Measurements from ENCODE around the gene DDX1. TPM values are rescaled to one million over a fixed set of nuclear protein-coding genes. Genes with fewer than 3 reads are reported as not detected.

DDX1 gene
- total and polyA plus RNA-seq, 2 experiments from 2014 or later = 72.6 to 101 TPM

DNA sequence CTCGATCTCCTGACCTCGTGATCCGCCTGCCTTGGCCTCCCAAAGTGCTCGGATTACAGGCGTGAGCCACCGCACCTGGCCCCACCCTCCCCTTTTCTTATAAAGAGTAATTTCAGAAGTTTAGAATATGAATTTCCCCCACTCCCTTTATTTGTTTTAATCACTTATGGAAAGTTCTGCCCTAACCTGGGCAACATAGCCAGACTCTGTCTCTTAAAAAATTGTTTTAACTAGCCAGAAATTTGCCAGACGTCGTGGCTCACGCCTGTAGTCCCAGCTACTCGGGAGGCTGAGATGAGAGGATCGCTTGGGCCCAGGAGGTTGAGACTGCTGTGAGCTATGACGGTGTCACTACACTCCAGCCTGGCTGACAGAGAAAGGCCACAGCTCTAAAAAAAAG lies 22.8 kb upstream of the DDX1 start:
- Histone ChIP-seq H3K79me2 (ENCODE audit: insufficient read depth) (no peaks in the 10 kb centered on the region), H3K36me3 (ENCODE audit: low read depth) (no peaks in the 10 kb centered on the region), H3K9me2 (ENCODE audit: insufficient read depth) (no peaks in the 10 kb centered on the region), H3K9me3 (ENCODE audit: low read depth) (no peaks in the 10 kb centered on the region), H4K20me1 (ENCODE audit: insufficient read depth) (no peaks in the 10 kb centered on the region), H3K4me1 (ENCODE audit: insufficient read depth) (no peaks in the 10 kb centered on the region), H3K9ac (no peak overlapping the region), H3K4me3 (no peak overlapping the region), H2AFZ (no peak overlapping the region), H3K27me3 (replicated peaks; ENCODE audit: insufficient read depth) (no peaks in the 10 kb centered on the region), H3K27ac (no peak overlapping the region), H3F3A (ENCODE audit: insufficient read depth) (no peaks in the 10 kb centered on the region), H3K4me2 (ENCODE audit: unreplicated experiment) (no peak overlapping the region)
- DNase-seq = no peak
- TF ChIP-seq EZH2phosphoT487 (IDR thresholded peaks at IDR 0.05; ENCODE audit: insufficient read depth, low read depth) (no peak), EZH2 (IDR thresholded peaks at IDR 0.05; ENCODE audit: insufficient read depth, poor library complexity, severe bottlenecking) (no peak)
- WGBS, 2 experiments (ENCODE audit: low coverage in 1 of 2, low lambda C conversion rate in 2 of 2, missing lambda C conversion rate in 2 of 2) = 84 to 85% methylated on average over 12 of the region's 12 CpGs
- in situ Hi-C loops (cut with MboI) = no loop called here

DNA sequence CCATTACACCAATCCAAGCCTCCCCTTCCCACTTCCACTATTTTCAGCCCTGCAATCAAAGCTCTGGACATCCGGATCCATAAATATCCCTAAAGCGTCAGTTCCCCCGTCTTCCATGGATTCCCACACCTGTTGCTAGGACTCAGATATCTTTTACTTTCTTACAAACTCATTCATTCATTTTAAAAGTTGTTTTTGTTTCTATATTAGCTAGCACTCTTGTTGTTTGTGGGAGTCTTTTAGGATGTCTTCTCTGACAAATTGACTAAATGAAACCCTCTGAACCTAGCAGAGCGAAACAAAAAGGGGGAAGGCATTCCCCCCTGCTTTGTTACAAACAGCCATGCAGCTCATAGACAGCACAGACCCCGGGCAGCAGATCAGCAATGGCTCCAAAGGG lies 21.6 kb upstream of the DDX1 start:
- no peaks in the 10 kb centered on the region for H3K79me2 ChIP-seq (ENCODE audit: insufficient read depth)
- H4K20me1 ChIP-seq (ENCODE audit: insufficient read depth) = no peaks in the 10 kb centered on the region
- no peaks in the 10 kb centered on the region for H3K9me2 ChIP-seq (ENCODE audit: insufficient read depth)
- no peaks in the 10 kb centered on the region for H3F3A ChIP-seq (ENCODE audit: insufficient read depth)
- TF ChIP-seq EZH2 (IDR thresholded peaks at IDR 0.05; ENCODE audit: insufficient read depth, poor library complexity, severe bottlenecking) = no peak
- no peak overlapping the region for H3K9ac ChIP-seq
- H3K4me1 ChIP-seq (ENCODE audit: insufficient read depth) = no peaks in the 10 kb centered on the region
- H2AFZ ChIP-seq = peak overlapping the region; percentile 41; the same call in 1 of the 2 replicates
- 36 to 37% methylated on average over 5 of the region's 5 CpGs for WGBS, 2 experiments (ENCODE audit: low coverage in 1 of 2, low lambda C conversion rate in 2 of 2, missing lambda C conversion rate in 2 of 2)
- H3K4me2 ChIP-seq (ENCODE audit: unreplicated experiment) = no peak overlapping the region
- no peak overlapping the region for H3K27ac ChIP-seq
- no peaks in the 10 kb centered on the region for H3K36me3 ChIP-seq (ENCODE audit: low read depth)
- no peak overlapping the region for H3K4me3 ChIP-seq
- H3K9me3 ChIP-seq (ENCODE audit: low read depth) = no peaks in the 10 kb centered on the region
- in situ Hi-C loops (cut with MboI) = no loop called here
- H3K27me3 ChIP-seq (replicated peaks; ENCODE audit: insufficient read depth) = no peaks in the 10 kb centered on the region
- no peak for DNase-seq

DNA sequence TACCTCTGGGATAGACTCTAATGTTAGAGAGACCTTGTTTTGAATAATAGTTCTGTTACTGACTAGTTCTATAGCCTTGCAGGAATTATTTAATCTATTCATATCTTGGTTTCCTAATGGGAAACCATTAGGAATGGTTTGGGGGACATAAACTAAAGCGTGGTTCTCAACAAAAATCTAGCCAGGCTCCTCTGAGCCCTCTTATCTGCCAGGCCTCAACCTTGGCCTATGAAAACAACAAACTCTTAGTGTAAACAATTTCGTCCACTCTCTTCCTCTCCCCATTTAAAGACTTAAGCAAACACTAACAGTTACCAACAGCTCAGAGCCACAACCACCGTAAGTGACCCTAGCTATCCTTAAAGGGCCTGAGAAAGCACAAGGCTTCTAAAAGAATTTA lies 19.9 kb upstream of the DDX1 start:
- H3K4me2 ChIP-seq (ENCODE audit: unreplicated experiment) = no peak overlapping the region
- H3K9me2 ChIP-seq (ENCODE audit: insufficient read depth) = no peaks in the 10 kb centered on the region
- no peak overlapping the region for H3K9ac ChIP-seq
- H3K9me3 ChIP-seq (ENCODE audit: low read depth) = no peaks in the 10 kb centered on the region
- no peaks in the 10 kb centered on the region for H3K36me3 ChIP-seq (ENCODE audit: low read depth)
- no peaks in the 10 kb centered on the region for H3K79me2 ChIP-seq (ENCODE audit: insufficient read depth)
- H2AFZ ChIP-seq = peak overlapping the region; percentile 44; the same call in 1 of the 2 replicates
- no peaks in the 10 kb centered on the region for H3K4me1 ChIP-seq (ENCODE audit: insufficient read depth)
- no peaks in the 10 kb centered on the region for H3K27me3 ChIP-seq (replicated peaks; ENCODE audit: insufficient read depth)
- no peak overlapping the region for H3K4me3 ChIP-seq
- no peak for TF ChIP-seq EZH2 (IDR thresholded peaks at IDR 0.05; ENCODE audit: insufficient read depth, poor library complexity, severe bottlenecking)
- no peak for TF ChIP-seq EZH2phosphoT487 (IDR thresholded peaks at IDR 0.05; ENCODE audit: insufficient read depth, low read depth)
- H3K27ac ChIP-seq = no peak overlapping the region
- 70 to 80% methylated on average over 3 of the region's 3 CpGs for WGBS, 2 experiments (ENCODE audit: low coverage in 1 of 2, low lambda C conversion rate in 2 of 2, missing lambda C conversion rate in 2 of 2)
- H3F3A ChIP-seq (ENCODE audit: insufficient read depth) = no peaks in the 10 kb centered on the region
- no peak for DNase-seq
- H4K20me1 ChIP-seq (ENCODE audit: insufficient read depth) = no peaks in the 10 kb centered on the region
- in situ Hi-C loops (cut with MboI) = no loop called here

DNA sequence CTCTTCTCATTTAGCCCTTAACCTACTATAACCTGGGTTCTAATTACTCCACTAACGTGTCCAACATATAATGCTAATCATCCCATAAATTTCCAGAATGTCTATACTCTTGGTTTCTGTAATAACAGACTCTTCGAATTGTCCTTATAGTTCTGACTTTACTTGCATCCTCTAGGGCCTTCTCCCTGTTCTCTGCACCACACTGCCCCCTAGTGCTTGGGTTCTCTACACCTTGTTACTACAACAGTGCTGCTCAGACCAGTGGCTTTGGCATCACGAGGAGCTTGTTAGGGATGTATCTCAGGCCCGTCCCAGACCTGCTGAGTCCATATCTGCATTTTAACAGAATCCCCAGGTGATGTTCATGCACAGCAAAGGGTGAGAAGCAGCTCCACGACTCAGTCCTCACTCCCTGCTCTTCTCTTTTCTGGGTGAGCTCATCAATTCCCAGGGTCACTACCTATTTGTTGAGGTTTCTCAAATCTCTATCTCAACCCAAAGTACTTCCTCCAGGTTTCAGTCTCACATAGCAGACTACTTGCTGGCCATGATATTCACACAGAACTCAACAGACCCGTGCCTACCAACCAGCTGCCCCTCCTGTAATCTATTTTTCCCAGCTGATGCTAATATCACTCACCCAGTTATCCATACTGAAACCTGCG lies 14.5 kb upstream of the DDX1 start:
- no peak overlapping the region for H3K4me2 ChIP-seq (ENCODE audit: unreplicated experiment)
- H3K27ac ChIP-seq = no peak overlapping the region
- H3K36me3 ChIP-seq (ENCODE audit: low read depth) = no peaks in the 10 kb centered on the region
- no peaks in the 10 kb centered on the region for H4K20me1 ChIP-seq (ENCODE audit: insufficient read depth)
- DNase-seq = peak; percentile 86
- H3K4me3 ChIP-seq = no peak overlapping the region
- 15 to 17% methylated on average over 7 of the region's 7 CpGs for WGBS, 2 experiments (ENCODE audit: low coverage in 1 of 2, low lambda C conversion rate in 2 of 2, missing lambda C conversion rate in 2 of 2)
- no peaks in the 10 kb centered on the region for H3K27me3 ChIP-seq (replicated peaks; ENCODE audit: insufficient read depth)
- H3F3A ChIP-seq (ENCODE audit: insufficient read depth) = peaks cover 6% of the 10 kb centered on the region; the same call in 1 of the 2 replicates
- peaks cover 8% of the 10 kb centered on the region for H3K4me1 ChIP-seq (ENCODE audit: insufficient read depth)
- H3K9me3 ChIP-seq (ENCODE audit: low read depth) = no peaks in the 10 kb centered on the region
- H3K9me2 ChIP-seq (ENCODE audit: insufficient read depth) = no peaks in the 10 kb centered on the region
- H3K79me2 ChIP-seq (ENCODE audit: insufficient read depth) = no peaks in the 10 kb centered on the region
- in situ Hi-C loops (cut with MboI) = no loop called here
- no peak overlapping the region for H3K9ac ChIP-seq
- no peak overlapping the region for H2AFZ ChIP-seq
- TF ChIP-seq EZH2 (IDR thresholded peaks at IDR 0.05; ENCODE audit: insufficient read depth, poor library complexity, severe bottlenecking) (no peak), EZH2phosphoT487 (IDR thresholded peaks at IDR 0.05; ENCODE audit: insufficient read depth, low read depth) (no peak)

Measured in GM23248 (cell line).